ENCODE measurements around the gene CRYBG3.

DNA sequence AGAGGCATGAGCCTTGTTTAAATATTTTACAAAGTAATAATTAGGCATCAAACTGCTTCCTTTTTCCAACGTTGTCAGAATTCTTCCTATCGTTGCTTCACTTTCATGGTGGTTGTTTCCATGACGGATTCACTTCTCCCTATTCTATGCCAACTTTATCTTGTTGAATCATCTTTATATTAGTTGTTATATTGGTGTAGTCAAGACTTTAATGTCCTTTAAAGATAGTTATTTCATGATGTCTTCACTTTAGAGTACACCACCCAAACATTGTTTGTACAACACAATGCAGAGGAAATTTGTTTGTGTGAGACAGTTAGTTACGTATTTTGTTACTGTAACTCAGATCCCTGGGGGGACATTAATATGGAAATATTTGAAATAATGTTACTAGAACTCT is 61.9 kb downstream of the CRYBG3 start:
- TF ChIP-seq, protein P1, sequence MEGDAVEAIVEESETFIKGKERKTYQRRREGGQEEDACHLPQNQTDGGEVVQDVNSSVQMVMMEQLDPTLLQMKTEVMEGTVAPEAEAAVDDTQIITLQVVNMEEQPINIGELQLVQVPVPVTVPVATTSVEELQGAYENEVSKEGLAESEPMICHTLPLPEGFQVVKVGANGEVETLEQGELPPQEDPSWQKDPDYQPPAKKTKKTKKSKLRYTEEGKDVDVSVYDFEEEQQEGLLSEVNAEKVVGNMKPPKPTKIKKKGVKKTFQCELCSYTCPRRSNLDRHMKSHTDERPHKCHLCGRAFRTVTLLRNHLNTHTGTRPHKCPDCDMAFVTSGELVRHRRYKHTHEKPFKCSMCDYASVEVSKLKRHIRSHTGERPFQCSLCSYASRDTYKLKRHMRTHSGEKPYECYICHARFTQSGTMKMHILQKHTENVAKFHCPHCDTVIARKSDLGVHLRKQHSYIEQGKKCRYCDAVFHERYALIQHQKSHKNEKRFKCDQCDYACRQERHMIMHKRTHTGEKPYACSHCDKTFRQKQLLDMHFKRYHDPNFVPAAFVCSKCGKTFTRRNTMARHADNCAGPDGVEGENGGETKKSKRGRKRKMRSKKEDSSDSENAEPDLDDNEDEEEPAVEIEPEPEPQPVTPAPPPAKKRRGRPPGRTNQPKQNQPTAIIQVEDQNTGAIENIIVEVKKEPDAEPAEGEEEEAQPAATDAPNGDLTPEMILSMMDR (optimal IDR thresholded peaks at IDR 0.05 in 1 of 3, IDR thresholded peaks at IDR 0.05 in 1 of 3, conservative IDR thresholded peaks at IDR 0.05 in 1 of 3; ENCODE audit: extremely low read depth in 1 of 3, insufficient read depth in 2 of 3, low read length in 3 of 3) = no peak
- no peak for TF ChIP-seq EZH2 (IDR thresholded peaks at IDR 0.05; ENCODE audit: low read length)
